ENCODE data around the gene FOXL1. TPM values are rescaled to one million over a fixed set of nuclear protein-coding genes. Genes with fewer than 3 reads are reported as not detected.
"Not testable (repeated sequence)": the region's sequence is repeated elsewhere in the genome, so short reads cannot be mapped to it uniquely, and the experiment has no call there.

FOXL1 gene
- total and polyA plus RNA-seq, 12 donors, result 0.40 to 1.9 (median 0.84) TPM

GRCh38 chr16:86585821-86586611 lies 7.7 kb downstream of the FOXL1 start:
- TF ChIP-seq CTCF (IDR thresholded peaks at IDR 0.05), result no peak
- Histone ChIP-seq H3K27me3 (peaks cover 0 to 40% (median 26%) of the 10 kb centered on the region in 7 donors), H3K27ac (peak overlapping the region in 8 of 10 donors; percentile 26 to 70 (median 58)), H3K36me3 (no peaks in the 10 kb centered on the region), H3K4me3 (no peak overlapping the region), H3K9me3 (no peaks in the 10 kb centered on the region), H3K4me1 (peaks cover 0 to 41% (median 0%) of the 10 kb centered on the region in 9 donors)
- ATAC-seq (peak in 6 of 8 donors; percentile 29 to 72 (median 48)), DNase-seq (no peak)
- intact Hi-C loops (cut with DNase I), result no loop called here
- 61 to 74% methylated on average over 10 of the region's 10 CpGs for WGBS, 2 donors

DNA sequence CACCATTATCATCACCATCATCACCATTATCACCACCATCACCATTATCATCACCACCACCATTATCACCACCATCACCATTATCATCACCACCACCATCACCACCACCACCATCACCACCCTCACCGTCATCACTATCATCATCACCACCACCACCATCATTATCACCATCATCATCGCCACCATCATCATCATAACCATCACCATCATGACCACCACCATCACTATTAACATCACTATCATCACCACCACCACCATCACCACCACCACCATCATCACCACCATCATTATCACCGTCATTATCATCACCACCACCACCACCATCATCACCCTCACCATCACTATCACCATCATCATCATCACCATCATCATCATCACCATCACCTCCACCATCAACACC lies 9.1 kb downstream of the FOXL1 start:
- Histone ChIP-seq H3K36me3 (no peaks in the 10 kb centered on the region), H3K9me3 (no peaks in the 10 kb centered on the region), H3K4me3 (no peak overlapping the region), H3K27ac (no peak overlapping the region), H3K4me1 (peaks cover 0 to 26% (median 0%) of the 10 kb centered on the region in 9 donors), H3K27me3 (peaks cover 0 to 37% (median 27%) of the 10 kb centered on the region in 7 donors)
- no peak for DNase-seq
- WGBS, 2 donors, result 89 to 96% methylated on average over 3 of the region's 3 CpGs
- TF ChIP-seq CTCF (IDR thresholded peaks at IDR 0.05), result no peak
- no peak for ATAC-seq
- intact Hi-C loops (cut with DNase I), result no loop called here

DNA sequence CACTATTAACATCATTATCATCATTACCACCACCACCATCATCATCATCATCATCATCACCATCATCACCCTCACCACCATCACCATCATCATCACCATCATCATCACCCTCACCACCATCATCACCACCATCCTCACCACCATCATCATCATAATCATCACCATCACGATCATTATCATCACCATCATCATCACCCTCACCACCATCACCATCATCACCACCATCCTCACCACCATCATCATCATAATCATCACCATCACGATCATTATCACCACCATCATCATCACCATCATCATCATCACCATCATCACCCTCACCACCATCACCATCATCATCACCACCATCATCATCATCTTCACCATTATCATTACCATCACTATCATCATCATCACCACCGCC lies 9.6 kb downstream of the FOXL1 start:
- Histone ChIP-seq H3K27me3 (peaks cover 0 to 38% (median 27%) of the 10 kb centered on the region in 7 donors), H3K4me1 (peaks cover 0 to 21% (median 0%) of the 10 kb centered on the region in 9 donors)
- DNase-seq; ATAC-seq; H3K36me3 ChIP-seq; H3K27ac ChIP-seq; H3K4me3 ChIP-seq; H3K9me3 ChIP-seq; intact Hi-C loops (cut with DNase I): not testable (repeated sequence)
- 93 to 94% methylated on average over 3 of the region's 3 CpGs for WGBS, 2 donors

DNA sequence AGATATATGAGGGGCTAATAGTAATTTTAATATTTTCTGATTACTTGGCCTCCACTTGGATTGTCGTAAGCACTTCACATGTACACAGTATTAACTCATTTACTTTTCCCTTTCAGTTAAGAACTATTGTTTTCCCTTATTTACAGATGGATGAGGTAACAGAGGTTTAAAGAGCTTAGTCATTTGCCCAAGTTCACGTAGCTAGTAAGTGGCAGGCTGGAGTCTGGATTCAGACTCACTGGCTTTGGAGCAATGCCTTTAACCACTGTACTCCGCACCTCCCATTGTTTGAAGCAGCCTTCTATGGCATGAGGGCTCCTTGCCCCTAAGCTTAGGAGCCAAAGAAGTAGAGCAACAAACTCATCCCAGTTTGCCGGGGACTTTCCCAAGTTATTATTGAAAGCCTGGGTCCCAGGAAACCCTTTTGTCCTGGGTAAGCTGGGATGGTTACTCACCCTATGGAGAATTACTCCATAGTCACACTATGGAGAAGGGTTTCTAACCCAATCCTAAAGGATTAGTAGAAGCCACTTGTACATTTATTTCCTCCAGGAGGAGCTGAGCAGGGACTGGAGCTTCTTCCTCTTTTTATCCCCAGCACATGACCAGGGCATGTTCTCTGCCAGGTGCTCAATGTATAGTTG lies 12.3 kb downstream of the FOXL1 start:
- TF ChIP-seq CTCF (IDR thresholded peaks at IDR 0.05), result no peak
- intact Hi-C loops (cut with DNase I), result no loop called here
- no peaks in the 10 kb centered on the region for H3K9me3 ChIP-seq
- peaks cover 0 to 5% (median 0%) of the 10 kb centered on the region in 9 donors for H3K4me1 ChIP-seq
- no peak overlapping the region for H3K4me3 ChIP-seq
- DNase-seq (no peak), ATAC-seq (no peak)
- H3K36me3 ChIP-seq, result no peaks in the 10 kb centered on the region
- H3K27ac ChIP-seq, result no peak overlapping the region
- 89 to 93% methylated on average over 4 of the region's 4 CpGs for WGBS, 2 donors
- H3K27me3 ChIP-seq, result peaks cover 0 to 49% (median 38%) of the 10 kb centered on the region in 7 donors

All from heart right ventricle (tissue), 16 donors.